Measurements from ENCODE around the gene GTF2F2.
"Not testable (repeated sequence)": the region's sequence is repeated elsewhere in the genome, so short reads cannot be mapped to it uniquely, and the experiment has no call there.

GTF2F2 gene

DNA sequence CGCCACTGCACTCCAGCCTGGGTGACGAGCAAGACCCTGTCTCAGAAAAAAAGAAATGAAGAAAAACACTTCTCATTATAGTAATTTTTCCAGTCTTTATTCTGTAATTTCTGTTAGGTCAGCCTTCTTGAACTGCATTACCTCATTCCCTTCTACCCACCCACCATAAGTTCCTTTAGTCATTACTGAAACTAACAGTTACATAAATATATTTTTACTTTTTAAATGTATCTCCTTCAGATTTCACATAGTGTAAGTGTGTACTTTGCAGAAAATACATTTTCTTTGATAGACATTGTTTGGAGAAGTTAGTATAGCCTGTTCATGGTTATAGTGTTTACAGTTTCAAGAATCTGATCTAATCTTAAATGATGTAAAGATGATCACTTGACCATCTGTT lies 112.3 kb downstream of the GTF2F2 start:
- no peak overlapping the region for H3K4me3 ChIP-seq (ENCODE audit: low read depth, low read length)
- TF ChIP-seq, protein P1, sequence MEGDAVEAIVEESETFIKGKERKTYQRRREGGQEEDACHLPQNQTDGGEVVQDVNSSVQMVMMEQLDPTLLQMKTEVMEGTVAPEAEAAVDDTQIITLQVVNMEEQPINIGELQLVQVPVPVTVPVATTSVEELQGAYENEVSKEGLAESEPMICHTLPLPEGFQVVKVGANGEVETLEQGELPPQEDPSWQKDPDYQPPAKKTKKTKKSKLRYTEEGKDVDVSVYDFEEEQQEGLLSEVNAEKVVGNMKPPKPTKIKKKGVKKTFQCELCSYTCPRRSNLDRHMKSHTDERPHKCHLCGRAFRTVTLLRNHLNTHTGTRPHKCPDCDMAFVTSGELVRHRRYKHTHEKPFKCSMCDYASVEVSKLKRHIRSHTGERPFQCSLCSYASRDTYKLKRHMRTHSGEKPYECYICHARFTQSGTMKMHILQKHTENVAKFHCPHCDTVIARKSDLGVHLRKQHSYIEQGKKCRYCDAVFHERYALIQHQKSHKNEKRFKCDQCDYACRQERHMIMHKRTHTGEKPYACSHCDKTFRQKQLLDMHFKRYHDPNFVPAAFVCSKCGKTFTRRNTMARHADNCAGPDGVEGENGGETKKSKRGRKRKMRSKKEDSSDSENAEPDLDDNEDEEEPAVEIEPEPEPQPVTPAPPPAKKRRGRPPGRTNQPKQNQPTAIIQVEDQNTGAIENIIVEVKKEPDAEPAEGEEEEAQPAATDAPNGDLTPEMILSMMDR (IDR thresholded peaks at IDR 0.05; ENCODE audit: low read depth, low read length, missing control alignments), result no peak
- DNase-seq (ENCODE audit: low read depth), result no peak

- no peak for DNase-seq (ENCODE audit: low read depth)
- TF ChIP-seq, protein P1 (IDR thresholded peaks at IDR 0.05; ENCODE audit: low read depth, low read length, missing control alignments), result no peak
Measured at GRCh38 chr13:45238945-45239795, 118.9 kb downstream of the GTF2F2 start.

DNA sequence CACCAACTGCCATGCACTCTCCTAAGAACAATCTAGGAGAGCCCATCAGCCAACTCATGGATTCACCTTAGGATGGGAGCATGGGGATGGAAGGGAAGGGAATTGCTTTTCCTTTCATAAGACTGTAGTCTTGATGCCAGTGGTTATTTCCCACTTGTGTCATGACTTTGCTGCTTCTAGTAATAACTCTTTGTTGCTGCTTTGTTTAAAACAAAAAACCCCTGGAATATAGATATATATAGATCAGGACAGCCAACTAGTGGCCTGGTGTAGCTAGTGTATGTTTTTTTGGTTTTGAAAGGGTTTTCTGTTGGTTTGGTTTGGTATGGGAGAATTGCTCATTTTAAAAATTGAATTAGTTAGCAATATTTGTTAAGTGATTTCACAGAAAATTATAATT lies 119.8 kb downstream of the GTF2F2 start:
- TF ChIP-seq, protein P1 (IDR thresholded peaks at IDR 0.05; ENCODE audit: low read depth, low read length, missing control alignments), result no peak
- DNase-seq (ENCODE audit: low read depth), result no peak
- H3K4me3 ChIP-seq (ENCODE audit: low read depth, low read length), result no peak overlapping the region

More at GRCh38 chr13:45238945-45239795, 118.9 kb downstream of the GTF2F2 start:
- H3K4me3 ChIP-seq (ENCODE audit: low read depth, low read length), result no peak overlapping the region

DNA sequence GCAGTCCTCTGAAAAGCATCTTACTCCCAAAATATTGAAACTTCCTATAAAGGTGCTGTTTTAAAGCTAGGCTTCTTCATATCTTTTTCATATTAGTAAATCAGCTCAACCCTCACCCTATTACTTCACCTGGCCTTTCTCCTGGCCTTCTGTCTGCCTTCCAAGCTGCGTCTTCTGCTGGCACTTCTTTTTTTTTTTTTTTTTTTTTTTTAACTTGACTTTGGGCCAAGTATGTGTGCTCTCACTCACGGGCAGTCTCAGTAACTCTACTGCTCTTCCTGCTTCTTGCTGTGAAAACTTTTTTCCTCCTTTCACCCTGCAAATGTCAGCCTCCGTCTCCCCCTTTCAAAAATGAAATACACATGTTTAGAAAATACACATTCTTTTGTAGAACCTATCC lies 121.8 kb downstream of the GTF2F2 start:
- DNase-seq (ENCODE audit: low read depth), result no peak
- no peak overlapping the region for H3K4me3 ChIP-seq (ENCODE audit: low read depth, low read length)
- TF ChIP-seq, protein P1 (IDR thresholded peaks at IDR 0.05; ENCODE audit: low read depth, low read length, missing control alignments), result no peak

DNA sequence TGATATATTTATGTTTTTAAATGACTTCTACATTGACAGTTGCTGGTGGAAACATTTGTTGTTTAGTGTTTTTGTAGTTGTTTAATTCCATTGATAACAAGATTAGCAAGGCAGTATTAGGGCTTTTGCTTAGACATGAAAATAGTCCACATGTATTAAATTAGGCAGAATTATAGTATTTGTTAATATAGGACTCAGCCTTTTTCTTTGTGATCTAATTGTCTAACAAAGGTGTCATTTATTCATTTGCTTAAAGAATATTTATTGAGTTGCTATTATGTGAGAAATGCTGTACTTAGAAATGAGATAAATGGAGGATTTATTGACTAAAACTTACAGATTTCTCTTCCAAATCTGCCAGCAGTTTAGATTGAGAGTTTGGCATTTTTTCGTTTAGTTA lies 122.2 kb downstream of the GTF2F2 start:
- TF ChIP-seq, protein P1 (IDR thresholded peaks at IDR 0.05; ENCODE audit: low read depth, low read length, missing control alignments), result no peak
- no peak for DNase-seq (ENCODE audit: low read depth)
- no peak overlapping the region for H3K4me3 ChIP-seq (ENCODE audit: low read depth, low read length)

DNA sequence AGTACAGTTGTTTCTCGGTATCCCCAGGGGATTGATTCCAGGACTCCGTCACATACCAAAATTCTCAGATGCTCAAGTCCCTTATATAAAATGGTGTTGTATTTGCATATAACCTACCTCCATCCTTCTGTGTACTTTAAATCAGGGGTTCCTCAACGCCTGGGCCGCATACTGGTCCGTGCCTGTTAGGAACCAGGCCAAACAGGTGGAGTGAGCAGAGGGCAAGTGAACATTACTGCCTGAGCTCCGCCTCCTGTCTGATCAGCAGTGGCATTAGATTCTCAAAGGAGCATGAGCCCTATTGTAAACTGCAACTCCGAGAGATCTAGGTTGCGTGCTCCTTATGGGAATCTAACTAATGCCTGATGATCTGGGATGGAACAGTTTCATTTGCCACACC lies 122.8 kb downstream of the GTF2F2 start:
- H3K4me3 ChIP-seq (ENCODE audit: low read depth, low read length), result no peak overlapping the region
- DNase-seq (ENCODE audit: low read depth), result no peak
- TF ChIP-seq, protein P1 (IDR thresholded peaks at IDR 0.05; ENCODE audit: low read depth, low read length, missing control alignments), result no peak

GRCh38 chr13:45244736-45245135 lies 124.4 kb downstream of the GTF2F2 start:
- DNase-seq (ENCODE audit: low read depth), result not testable (repeated sequence)

More at GRCh38 chr13:45244736-45245135, 124.4 kb downstream of the GTF2F2 start:
- H3K4me3 ChIP-seq (ENCODE audit: low read depth, low read length), result not testable (repeated sequence)

Measured in GM12864 (cell line).